Spleen (tissue), 11 donors: ENCODE data around the gene MTG2. TPM values are rescaled to one million over a fixed set of nuclear protein-coding genes. Genes with fewer than 3 reads are reported as not detected.

Experiments used
- DNase-seq: peaks from one replicate; pipeline ENCODE4 v3.0.0-alpha.2; 2020
- H3K27ac ChIP-seq, 8 donors: fragments of 200-600 bp; sonication (generic) in 7 of 8; 1 replicate in 4 of 8; 2 replicates in 4 of 8; pipeline versions ENCODE4 v1.5.0 to v1.8.0; 2016 to 2021; ENCODE audit warnings: inconsistent platforms in 4 of 8, mild to moderate bottlenecking in 4 of 8, moderate library complexity in 1 of 8
- H3K27me3 ChIP-seq, 7 donors: fragments of 200-600 bp; sonication (generic) in 6 of 7; replicated peaks in 1 of 7; 1 replicate in 4 of 7; 2 replicates in 3 of 7; pipeline versions ENCODE4 v1.5.0 to v1.8.0; 2016 to 2021; ENCODE audit warnings: inconsistent platforms in 3 of 7, mild to moderate bottlenecking in 1 of 7
- H3K36me3 ChIP-seq, 6 donors: fragments of 200-600 bp; sonication (generic) in 5 of 6; 1 replicate in 4 of 6; 2 replicates in 2 of 6; pipeline versions ENCODE4 v1.5.0 to v1.8.0; 2016 to 2021; ENCODE audit warnings: inconsistent platforms in 2 of 6
- H3K4me1 ChIP-seq, 6 donors: fragments of 200-600 bp; sonication (generic) in 5 of 6; 1 replicate in 3 of 6; 2 replicates in 3 of 6; pipeline versions ENCODE4 v1.5.0 to v1.8.0; 2016 to 2021; ENCODE audit warnings: inconsistent platforms in 3 of 6
- H3K4me3 ChIP-seq, 8 donors: fragments of 200-600 bp; sonication (generic) in 7 of 8; 1 replicate in 4 of 8; 2 replicates in 4 of 8; pipeline versions ENCODE4 v1.5.0 to v1.8.0; 2016 to 2021; ENCODE audit warnings: inconsistent platforms in 4 of 8, mild to moderate bottlenecking in 4 of 8, moderate library complexity in 2 of 8
- H3K9me3 ChIP-seq, 8 donors: fragments of 200-600 bp; sonication (generic) in 7 of 8; 1 replicate in 4 of 8; 2 replicates in 4 of 8; pipeline versions ENCODE4 v1.5.0 to v1.8.0; 2016 to 2021; ENCODE audit warnings: inconsistent platforms in 4 of 8
- POLR2A ChIP-seq, 3 donors: fragments of 450-650 bp; IDR thresholded peaks; one replicate each; pipeline ENCODE4 v1.5.1; 2017; ENCODE audit warnings: antibody characterized with exemption in 3 of 3, mild to moderate bottlenecking in 1 of 3
- POLR2AphosphoS5 ChIP-seq, 3 donors: sonication (generic); formaldehyde crosslinking; IDR thresholded peaks; one replicate each; pipeline ENCODE4 v1.5.1; 2017; ENCODE audit warnings: antibody characterized with exemption in 3 of 3
- WGBS, 5 donors: extraction: QIAGEN DNeasy Blood & Tissue Kit in 3 of 5; methylation state at CpG; one replicate each; pipeline versions ENCODE4 v1.1.5 to v1.1.7; 2013 to 2018; 5-methylcytosine and 5-hydroxymethylcytosine counted together
- intact Hi-C: fragments of 100-400 bp; cut with DNase I; formaldehyde crosslinking; loops from one replicate; pipeline ENCODE4 v1.15.0; 2023; ENCODE audit warnings: low total_unique reads
- polyA plus RNA-seq, 3 donors: library from polyadenylated mRNA; stranded (reverse); fragments of 200-250 nt; gene quantifications; one replicate each; pipeline ENCODE4 v1.2.1, GENCODE V29; 2013
- total RNA-seq, 7 donors: library from RNA; depleted of rRNA in 3 of 7; stranded (reverse); fragments of >200 nt in 3 of 7; fragmentation: NEBNext Ultra II Directional in 4 of 7; extraction: Animal tissue kit (Norgen Biotek cat#: 25700) in 4 of 7; gene quantifications; one replicate each; pipeline versions ENCODE4 v1.1.0 to v1.2.1, GENCODE V29; 2016 to 2021
- TF ChIP-seq, protein P1 (sequence below), 11 experiments: fragments of 200-600 bp in 7 of 11; fragments of 450-650 bp in 4 of 11; sonication (generic) in 4 of 11; IDR thresholded peaks in 8 of 11; conservative IDR thresholded peaks in 3 of 11; 1 replicate in 7 of 11; 2 replicates in 4 of 11; pipeline versions ENCODE4 v1.4.0 to v1.8.0; 2016 to 2021; ENCODE audit warnings: antibody characterized with exemption in 11 of 11, inconsistent platforms in 4 of 11, mild to moderate bottlenecking in 1 of 11
- donor health status: healthy with polysubstance abuse.
- donor health status: DM: no; HTN: no; CAD: no; lungs with moderate emphysema.
- donor health status: DM: no; HTN: no; CAD: no.
- donor health status: Bipolar disorder and iron deficiency.
- donor health status: healthy.
- donor health status: DM: no; HTN: no; CAD: no.
- donor health status: DM: yes; HTN: yes; CAD: no.

Gene MTG2
- total and polyA plus RNA-seq, 10 donors: 22.6 to 41.3 (median 37.6) TPM

DNA sequence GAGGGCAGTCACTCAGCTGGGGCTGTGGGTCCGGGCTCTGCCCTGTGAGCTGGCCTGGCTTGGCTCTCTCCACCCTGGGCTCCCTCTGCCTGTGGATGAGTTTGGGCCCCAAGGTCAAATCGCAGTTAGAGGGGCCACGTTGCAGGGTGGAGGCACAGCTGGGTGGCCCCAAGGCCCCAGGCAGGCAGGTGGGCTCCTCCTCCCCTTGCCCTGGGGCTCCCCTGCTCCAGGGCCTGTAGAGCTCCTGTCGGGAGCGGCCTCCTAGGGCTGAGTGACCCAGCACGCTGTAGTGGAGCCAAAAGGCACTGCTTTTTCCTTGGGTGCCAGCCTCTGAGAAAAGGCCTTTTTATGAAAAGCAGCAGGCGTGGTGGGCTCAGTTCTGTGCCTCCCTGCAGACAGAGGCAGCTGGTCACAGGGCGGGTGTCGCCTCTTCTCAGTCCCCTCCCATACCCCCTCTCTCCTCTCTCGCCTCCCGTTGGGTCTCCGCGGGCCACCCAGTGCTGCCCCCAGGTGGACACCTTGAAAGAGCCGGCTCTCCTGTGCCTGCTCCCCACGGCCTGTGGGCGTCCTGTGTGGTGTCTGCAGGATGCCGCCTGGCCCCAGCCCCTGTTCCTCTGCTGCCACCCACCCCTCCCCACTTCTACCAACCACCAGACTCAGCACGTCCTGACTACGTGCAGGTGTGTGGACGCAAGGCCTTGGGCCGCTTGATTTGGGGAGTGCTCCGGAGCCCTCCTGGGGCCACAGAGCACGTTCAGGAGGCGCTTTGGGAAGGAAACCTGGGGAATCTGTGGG lies 26.0 kb upstream of the MTG2 start:
- H3K36me3 ChIP-seq: peaks cover 0 to 76% (median 14%) of the 10 kb centered on the region in 6 donors
- no peak overlapping the region for H3K4me3 ChIP-seq
- TF ChIP-seq, protein P1, sequence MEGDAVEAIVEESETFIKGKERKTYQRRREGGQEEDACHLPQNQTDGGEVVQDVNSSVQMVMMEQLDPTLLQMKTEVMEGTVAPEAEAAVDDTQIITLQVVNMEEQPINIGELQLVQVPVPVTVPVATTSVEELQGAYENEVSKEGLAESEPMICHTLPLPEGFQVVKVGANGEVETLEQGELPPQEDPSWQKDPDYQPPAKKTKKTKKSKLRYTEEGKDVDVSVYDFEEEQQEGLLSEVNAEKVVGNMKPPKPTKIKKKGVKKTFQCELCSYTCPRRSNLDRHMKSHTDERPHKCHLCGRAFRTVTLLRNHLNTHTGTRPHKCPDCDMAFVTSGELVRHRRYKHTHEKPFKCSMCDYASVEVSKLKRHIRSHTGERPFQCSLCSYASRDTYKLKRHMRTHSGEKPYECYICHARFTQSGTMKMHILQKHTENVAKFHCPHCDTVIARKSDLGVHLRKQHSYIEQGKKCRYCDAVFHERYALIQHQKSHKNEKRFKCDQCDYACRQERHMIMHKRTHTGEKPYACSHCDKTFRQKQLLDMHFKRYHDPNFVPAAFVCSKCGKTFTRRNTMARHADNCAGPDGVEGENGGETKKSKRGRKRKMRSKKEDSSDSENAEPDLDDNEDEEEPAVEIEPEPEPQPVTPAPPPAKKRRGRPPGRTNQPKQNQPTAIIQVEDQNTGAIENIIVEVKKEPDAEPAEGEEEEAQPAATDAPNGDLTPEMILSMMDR (IDR thresholded peaks at IDR 0.05 in 8 of 11, conservative IDR thresholded peaks at IDR 0.05 in 3 of 11): peak; percentile 53 to 85 (median 69)
- TF ChIP-seq POLR2A (IDR thresholded peaks at IDR 0.05) (no peak), POLR2AphosphoS5 (IDR thresholded peaks at IDR 0.05) (peak; percentile 18 to 65 (median 44))
- H3K27me3 ChIP-seq: no peaks in the 10 kb centered on the region
- intact Hi-C loops: no loop called here
- no peak overlapping the region for H3K27ac ChIP-seq
- DNase-seq: peak; percentile 91
- H3K4me1 ChIP-seq: peaks cover 6 to 28% (median 14%) of the 10 kb centered on the region in 6 donors
- WGBS, 5 donors: 36 to 56% (median 47%) methylated on average over 13 to 24 of the region's 24 CpGs
- peaks cover 0 to 12% (median 3%) of the 10 kb centered on the region in 8 donors for H3K9me3 ChIP-seq

DNA sequence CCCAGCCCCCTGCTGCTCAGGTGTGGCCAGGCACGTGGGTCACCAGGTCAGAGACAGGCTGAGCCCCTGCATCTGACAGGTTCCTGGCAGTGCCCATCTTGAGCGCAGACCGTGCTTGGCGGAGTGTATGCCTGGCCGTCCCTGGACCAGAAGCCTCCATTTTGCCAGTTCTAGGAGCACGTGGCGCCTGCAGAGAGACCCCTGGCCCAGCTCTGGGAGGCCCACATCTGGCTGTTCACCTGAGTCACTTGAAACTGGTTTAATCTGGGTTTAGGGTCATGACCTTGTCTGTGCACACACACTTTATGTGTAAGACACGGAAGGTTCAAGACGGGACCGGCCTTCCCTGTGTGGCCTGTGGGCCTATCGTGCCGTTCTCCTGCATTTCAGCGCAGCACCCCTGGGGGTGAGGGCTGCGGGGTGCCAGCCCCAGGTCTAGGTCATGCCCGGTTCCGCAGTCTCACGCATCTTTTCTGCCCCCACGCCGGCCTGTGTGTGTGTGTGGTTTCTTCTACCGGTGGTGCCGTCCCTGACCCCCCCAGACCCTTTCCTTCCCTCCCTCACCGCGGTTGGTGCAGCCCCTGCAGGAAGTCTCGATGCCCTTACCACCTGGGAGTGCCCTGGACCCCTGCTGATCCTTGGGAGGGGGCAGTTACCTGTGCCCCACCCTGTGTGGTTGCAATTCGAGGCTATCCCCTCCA lies 25.3 kb upstream of the MTG2 start:
- H3K4me1 ChIP-seq: peaks cover 6 to 21% (median 11%) of the 10 kb centered on the region in 6 donors
- DNase-seq: no peak
- TF ChIP-seq POLR2A (IDR thresholded peaks at IDR 0.05) (no peak), POLR2AphosphoS5 (IDR thresholded peaks at IDR 0.05) (no peak)
- TF ChIP-seq, protein P1 (IDR thresholded peaks at IDR 0.05 in 8 of 11, conservative IDR thresholded peaks at IDR 0.05 in 3 of 11): no peak
- peaks cover 0 to 12% (median 3%) of the 10 kb centered on the region in 8 donors for H3K9me3 ChIP-seq
- H3K27ac ChIP-seq: no peak overlapping the region
- intact Hi-C loops: no loop called here
- 84 to 90% (median 86%) methylated on average over 22 to 25 of the region's 25 CpGs for WGBS, 5 donors
- peaks cover 0 to 78% (median 20%) of the 10 kb centered on the region in 6 donors for H3K36me3 ChIP-seq
- no peak overlapping the region for H3K4me3 ChIP-seq
- no peaks in the 10 kb centered on the region for H3K27me3 ChIP-seq

DNA sequence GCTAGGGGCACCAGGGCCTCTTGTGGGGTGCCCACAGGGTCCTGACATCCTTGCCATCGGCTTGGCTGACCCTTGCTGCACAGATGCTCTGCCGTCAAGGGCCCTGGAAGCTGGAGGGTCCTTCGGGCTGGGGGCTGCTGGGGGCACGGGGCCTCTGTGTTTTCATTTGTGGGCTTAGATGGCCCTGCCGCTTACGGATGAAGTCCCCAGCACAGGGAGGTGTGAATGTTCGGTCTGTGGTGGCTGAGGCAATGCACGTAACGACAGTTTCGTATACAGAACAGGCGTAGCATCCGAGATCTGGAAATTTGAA lies 24.8 kb upstream of the MTG2 start:
- DNase-seq: no peak
- intact Hi-C loops: no loop called here
- Histone ChIP-seq H3K4me3 (no peak overlapping the region), H3K36me3 (peaks cover 0 to 78% (median 25%) of the 10 kb centered on the region in 6 donors), H3K9me3 (peaks cover 0 to 8% (median 2%) of the 10 kb centered on the region in 8 donors), H3K27me3 (no peaks in the 10 kb centered on the region), H3K4me1 (peaks cover 6 to 21% (median 11%) of the 10 kb centered on the region in 6 donors), H3K27ac (no peak overlapping the region)
- TF ChIP-seq POLR2AphosphoS5 (IDR thresholded peaks at IDR 0.05): no peak
- 91 to 98% (median 96%) methylated on average over 12 of the region's 12 CpGs for WGBS, 5 donors

DNA sequence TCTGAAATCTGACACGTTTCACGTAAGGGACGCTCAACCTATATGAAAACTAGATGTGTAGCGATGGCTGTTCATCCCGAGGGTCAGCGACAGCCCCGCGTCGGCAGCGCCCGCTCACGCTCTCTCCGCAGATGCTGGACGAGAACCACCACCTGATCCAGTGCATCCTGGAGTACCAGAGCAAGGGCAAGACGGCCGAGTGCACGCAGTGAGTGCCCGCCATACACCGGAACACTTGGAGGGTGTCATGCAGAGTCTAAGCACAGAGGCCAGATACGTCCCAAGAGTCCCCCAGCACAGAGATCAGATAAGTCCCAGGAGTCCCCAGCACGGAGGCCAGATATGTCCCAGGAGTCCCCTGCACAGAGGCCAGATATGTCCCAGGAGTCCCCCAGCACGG lies 24.3 kb upstream of the MTG2 start:
- H3K27ac ChIP-seq: no peak overlapping the region
- TF ChIP-seq POLR2AphosphoS5 (IDR thresholded peaks at IDR 0.05) (no peak), POLR2A (IDR thresholded peaks at IDR 0.05) (no peak)
- TF ChIP-seq, protein P1 (IDR thresholded peaks at IDR 0.05 in 8 of 11, conservative IDR thresholded peaks at IDR 0.05 in 3 of 11): no peak
- no peak overlapping the region for H3K4me3 ChIP-seq
- DNase-seq: no peak
- 93 to 96% (median 96%) methylated on average over 19 to 22 of the region's 22 CpGs for WGBS, 5 donors
- H3K4me1 ChIP-seq: peaks cover 6 to 21% (median 11%) of the 10 kb centered on the region in 6 donors
- peaks cover 0 to 3% (median 0%) of the 10 kb centered on the region in 8 donors for H3K9me3 ChIP-seq
- H3K36me3 ChIP-seq: peaks cover 0 to 78% (median 30%) of the 10 kb centered on the region in 6 donors
- intact Hi-C loops: no loop called here
- no peaks in the 10 kb centered on the region for H3K27me3 ChIP-seq
